ENCODE results near the gene GPBAR1.
"Not testable (repeated sequence)": the region's sequence is repeated elsewhere in the genome, so short reads cannot be mapped to it uniquely, and the experiment has no call there.

Gene GPBAR1

GRCh38 chr2:218310853-218311540, 50.2 kb downstream of the GPBAR1 start:
- no peak for DNase-seq (ENCODE audit: low spot score)

GRCh38 chr2:218311541-218312266, 50.9 kb downstream of the GPBAR1 start:
- not testable (repeated sequence) for DNase-seq (ENCODE audit: low spot score)

DNA sequence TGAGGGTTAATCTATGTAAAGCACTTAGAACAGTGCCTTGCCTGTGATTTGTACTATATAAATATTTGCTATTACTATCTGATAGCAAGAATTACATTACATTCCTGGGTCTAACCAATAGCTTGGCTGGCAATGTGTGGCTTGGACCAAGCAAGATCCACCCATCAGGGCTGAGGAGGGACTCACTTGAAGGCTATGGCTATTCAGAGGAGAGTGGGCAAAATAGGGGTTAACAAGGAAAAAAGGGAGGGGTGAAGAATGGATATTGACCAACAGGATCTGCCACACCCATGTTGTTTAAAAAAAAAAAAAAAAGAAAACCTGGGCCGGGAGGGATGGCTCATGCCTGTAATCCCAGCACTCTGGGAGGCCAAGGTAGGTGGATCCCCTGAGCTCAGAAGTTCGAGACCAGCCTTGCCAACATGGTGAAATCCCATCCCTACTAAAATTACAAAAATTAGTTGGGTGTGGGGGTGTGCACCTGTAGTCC, 51.5 kb downstream of the GPBAR1 start:
- no peak for DNase-seq (ENCODE audit: low spot score)

DNA sequence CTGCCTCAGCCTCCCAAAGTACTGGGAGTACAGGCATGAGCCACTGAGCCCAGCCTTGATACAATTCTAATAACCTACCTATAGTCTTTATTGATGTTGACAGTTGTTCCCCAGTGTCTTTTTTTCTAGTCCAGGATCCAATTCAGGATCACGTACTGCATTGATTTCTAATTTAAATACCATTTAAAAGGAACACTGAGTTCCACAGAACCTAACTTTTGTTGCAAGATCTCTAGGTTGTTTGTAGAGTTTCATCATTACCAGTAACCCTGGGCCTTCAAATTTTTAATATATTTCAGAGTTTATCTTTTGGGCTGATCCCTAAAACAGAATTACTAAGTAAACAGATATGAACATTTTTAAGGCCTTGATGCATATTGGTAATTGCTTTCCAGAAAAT, 52.5 kb downstream of the GPBAR1 start:
- DNase-seq (ENCODE audit: low spot score), result no peak
